Endothelial cell (in vitro differentiated cells): ENCODE data around the gene NCAM1. TPM values are rescaled to one million over a fixed set of nuclear protein-coding genes. Genes with fewer than 3 reads are reported as not detected.
A peak's percentile ranks its signal among the peaks of the same experiment; 100 is the strongest.

Source experiments
- DNase-seq: peaks from one replicate; pipeline ENCODE4 v3.0.0; 2021; ENCODE audit warnings: low spot score
- H3K27ac Mint-ChIP-seq: one replicate; pipeline ENCODE4 v1.8.0; 2021; ENCODE audit warnings: mixed read lengths, inconsistent platforms; ENCODE audit not compliant: unreplicated experiment
- H3K27me3 Mint-ChIP-seq: one replicate; pipeline ENCODE4 v1.8.0; 2021; ENCODE audit warnings: mild to moderate bottlenecking, moderate library complexity, mixed read lengths, inconsistent platforms; ENCODE audit not compliant: unreplicated experiment
- H3K36me3 Mint-ChIP-seq: one replicate; pipeline ENCODE4 v1.8.0; 2021; ENCODE audit warnings: mild to moderate bottlenecking, low read depth, mixed read lengths, inconsistent platforms; ENCODE audit not compliant: unreplicated experiment
- H3K4me1 Mint-ChIP-seq: one replicate; pipeline ENCODE4 v1.8.0; 2021; ENCODE audit warnings: mild to moderate bottlenecking, mixed read lengths, inconsistent platforms; ENCODE audit not compliant: unreplicated experiment
- H3K4me3 Mint-ChIP-seq: one replicate; pipeline ENCODE4 v1.8.0; 2021; ENCODE audit warnings: mild to moderate bottlenecking, mixed read lengths, inconsistent platforms; ENCODE audit not compliant: unreplicated experiment
- H3K9me3 Mint-ChIP-seq: one replicate; pipeline ENCODE4 v1.8.0; 2021; ENCODE audit warnings: mixed read lengths, inconsistent platforms; ENCODE audit not compliant: unreplicated experiment
- CTCF ChIP-seq: fragments of 200-600 bp; sonication (generic); IDR thresholded peaks from one replicate; pipeline ENCODE4 v1.5.0; 2021; ENCODE audit warnings: antibody characterized with exemption; ENCODE audit not compliant: unreplicated experiment
- total RNA-seq: library from RNA; stranded (reverse); fragmentation: NEBNext Ultra II Directional; extraction: Animal tissue kit (Norgen Biotek cat#: 25700); gene quantifications from one replicate; pipeline ENCODE4 v1.2.1, GENCODE V29; 2021; ENCODE audit not compliant: unreplicated experiment

NCAM1 gene
- total RNA-seq, 1 donor from 2014 or later, result 21.9 TPM

DNA sequence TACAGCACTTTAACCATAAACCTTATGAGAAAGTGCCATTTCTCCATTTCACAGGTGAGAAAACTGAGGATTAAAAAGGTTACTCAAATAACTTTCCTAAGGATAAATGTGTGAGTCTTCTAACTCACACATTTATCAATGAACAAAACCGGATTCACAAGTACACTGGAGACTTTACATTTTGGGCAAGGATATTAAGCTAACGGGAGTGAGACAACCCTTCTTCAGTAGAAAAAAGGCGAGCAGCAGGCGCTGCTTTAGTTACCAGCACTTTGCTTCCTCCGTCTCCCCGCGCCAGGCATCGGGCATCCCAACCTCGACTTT is 352.8 kb downstream of the NCAM1 start:
- Mint-ChIP-seq H3K36me3 (no peaks in the 10 kb centered on the region), H3K27ac (peak overlapping the region; percentile 65), H3K4me1 (peaks cover 8% of the 10 kb centered on the region), H3K4me3 (peak overlapping the region; percentile 87), H3K27me3 (peaks cover 7% of the 10 kb centered on the region), H3K9me3 (no peaks in the 10 kb centered on the region)
- DNase-seq, result no peak
- no peak for TF ChIP-seq CTCF

DNA sequence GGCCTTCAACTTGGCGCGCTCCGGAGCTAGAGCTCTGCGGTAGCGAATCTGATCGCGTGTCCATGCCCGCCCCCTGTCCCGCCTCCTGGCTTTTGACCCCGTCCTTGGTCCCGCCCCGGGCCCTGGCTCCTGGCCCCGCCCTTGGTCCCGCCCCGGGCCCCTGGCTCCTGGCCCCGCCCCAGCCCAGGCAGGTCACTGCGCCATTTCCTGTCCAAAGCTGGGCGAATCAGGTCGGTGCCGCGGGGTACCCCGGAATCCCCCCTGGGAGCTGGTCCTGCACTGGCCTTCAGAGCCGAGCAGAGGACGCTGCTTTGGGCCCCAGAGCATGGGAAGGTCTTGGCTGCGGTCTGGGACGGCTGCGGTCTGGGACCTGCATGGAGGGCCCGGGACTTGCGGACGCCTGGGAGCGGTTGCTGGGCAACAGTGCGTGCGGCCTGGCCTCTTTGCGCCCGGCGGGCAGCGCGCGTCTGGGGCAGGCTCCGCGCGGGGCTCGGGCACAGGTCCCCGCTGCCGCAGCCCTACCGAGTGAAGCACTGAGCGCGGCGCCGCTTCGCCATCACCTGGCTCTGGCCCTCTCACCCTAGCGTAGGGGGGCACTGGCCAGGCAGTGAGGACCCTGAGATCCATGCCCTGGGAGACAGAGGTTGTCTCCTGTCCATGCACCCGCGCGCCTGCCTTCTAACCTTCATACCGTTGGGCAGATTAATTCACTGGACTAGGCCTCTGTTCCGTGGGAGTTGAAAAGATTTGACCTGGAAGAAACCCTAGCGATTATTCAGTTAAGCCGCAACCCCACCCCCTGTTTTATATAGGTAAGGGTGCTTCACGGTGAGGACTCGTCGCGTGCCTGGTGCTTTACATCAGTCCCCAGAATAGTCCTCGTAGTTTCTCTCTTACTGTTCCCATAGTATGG is 353.4 kb downstream of the NCAM1 start, which contains the start of gene TTC12:
TSS of gene TTC12 (plus strand) at position 195 of the 913 bp plus-strand sequence. CDS start 1,675 bp downstream, outside the sequence.
- Mint-ChIP-seq H3K36me3 (peaks cover 3% of the 10 kb centered on the region), H3K27me3 (peaks cover 7% of the 10 kb centered on the region), H3K4me1 (peaks cover 8% of the 10 kb centered on the region), H3K9me3 (no peaks in the 10 kb centered on the region), H3K27ac (peak within 1 kb of the TSS; percentile 89), H3K4me3 (peak within 1 kb of the TSS; percentile 89)
- DNase-seq, result peak; percentile 97
- no peak for TF ChIP-seq CTCF

DNA sequence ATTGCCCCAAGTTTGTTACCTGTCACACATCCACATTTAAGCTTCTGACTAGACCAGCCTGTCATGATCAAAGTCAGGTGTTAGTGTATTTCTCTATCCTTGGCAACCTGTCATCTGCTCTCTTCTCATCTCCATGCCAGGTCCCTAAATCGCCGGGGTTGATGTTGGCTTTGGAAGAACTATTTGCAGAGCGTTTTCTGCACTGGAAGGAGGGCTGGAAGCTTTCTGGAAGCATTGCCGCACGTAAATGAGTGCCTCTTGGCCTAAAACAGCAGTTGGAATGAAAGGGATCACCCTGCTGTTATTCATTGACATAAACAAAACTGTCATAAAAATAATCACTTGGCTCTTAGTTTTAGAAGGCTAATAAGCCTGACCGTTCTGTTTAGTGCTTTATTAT is 354.6 kb downstream of the NCAM1 start:
- Mint-ChIP-seq H3K4me3 (peak overlapping the region; percentile 89), H3K4me1 (peaks cover 8% of the 10 kb centered on the region), H3K9me3 (no peaks in the 10 kb centered on the region), H3K27me3 (peaks cover 7% of the 10 kb centered on the region), H3K36me3 (peaks cover 8% of the 10 kb centered on the region), H3K27ac (no peak overlapping the region)
- no peak for DNase-seq
- no peak for TF ChIP-seq CTCF

GRCh38 chr11:113316256-113316655 is 355.0 kb downstream of the NCAM1 start:
- TF ChIP-seq CTCF, result no peak
- Mint-ChIP-seq H3K36me3 (peaks cover 8% of the 10 kb centered on the region), H3K4me1 (peaks cover 8% of the 10 kb centered on the region), H3K27me3 (peaks cover 7% of the 10 kb centered on the region), H3K9me3 (no peaks in the 10 kb centered on the region), H3K4me3 (no peak overlapping the region), H3K27ac (no peak overlapping the region)
- no peak for DNase-seq

DNA sequence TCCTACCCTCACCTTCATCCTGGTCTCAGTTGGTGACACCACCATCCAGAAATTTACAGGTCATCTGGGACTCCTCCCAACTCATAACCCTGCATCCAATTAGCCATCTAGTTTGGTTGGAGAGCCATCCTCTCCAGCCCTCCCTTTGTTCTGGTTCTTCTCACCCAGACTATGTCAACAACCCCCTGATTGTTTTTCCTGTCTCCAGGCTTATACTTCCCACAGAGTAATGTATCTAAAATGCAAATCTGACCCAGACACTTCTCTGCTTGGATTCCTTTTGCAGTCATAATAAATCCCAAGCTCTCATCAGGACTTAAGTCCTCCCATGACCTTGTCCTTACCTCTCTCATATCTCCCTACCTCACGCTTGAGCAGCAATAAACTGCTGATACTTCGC is 356.1 kb downstream of the NCAM1 start:
- H3K9me3 Mint-ChIP-seq, result no peaks in the 10 kb centered on the region
- no peak overlapping the region for H3K4me3 Mint-ChIP-seq
- peaks cover 7% of the 10 kb centered on the region for H3K27me3 Mint-ChIP-seq
- TF ChIP-seq CTCF, result no peak
- no peak overlapping the region for H3K27ac Mint-ChIP-seq
- H3K4me1 Mint-ChIP-seq, result peaks cover 8% of the 10 kb centered on the region
- peaks cover 8% of the 10 kb centered on the region for H3K36me3 Mint-ChIP-seq
- no peak for DNase-seq
